ENCODE measurements around the gene LRMDA. TPM values are rescaled to one million over a fixed set of nuclear protein-coding genes. Genes with fewer than 3 reads are reported as not detected.

The LRMDA gene
- polyA plus RNA-seq, 4 donors = 19.1 to 23.0 (median 20.7) TPM

- DNase-seq (ENCODE audit: low read depth in 4 of 4, low spot score in 3 of 4) = no peak
These were observed 524.6 kb downstream of the LRMDA start for GRCh38 chr10:75955973-75956502.

GRCh38 chr10:75956624-75957023, 525.2 kb downstream of the LRMDA start:
- no peak for DNase-seq (ENCODE audit: low read depth in 4 of 4, low spot score in 3 of 4)

GRCh38 chr10:75957314-75958120, 526.1 kb downstream of the LRMDA start:
- no peak for DNase-seq (ENCODE audit: low read depth in 4 of 4, low spot score in 3 of 4)

GRCh38 chr10:75959209-75959608, 527.8 kb downstream of the LRMDA start:
- no peak for DNase-seq (ENCODE audit: low read depth in 4 of 4, low spot score in 3 of 4)

- no peak for DNase-seq (ENCODE audit: low read depth in 4 of 4, low spot score in 3 of 4)
These were observed 528.5 kb downstream of the LRMDA start for GRCh38 chr10:75959912-75960311.

- no peak for DNase-seq (ENCODE audit: low read depth in 4 of 4, low spot score in 3 of 4)
These were observed 531.1 kb downstream of the LRMDA start for GRCh38 chr10:75962395-75963061.

GRCh38 chr10:75967491-75967890, 536.1 kb downstream of the LRMDA start:
- DNase-seq (ENCODE audit: low read depth in 4 of 4, low spot score in 3 of 4) = no peak

- no peak for DNase-seq (ENCODE audit: low read depth in 4 of 4, low spot score in 3 of 4)
These were observed 537.6 kb downstream of the LRMDA start for GRCh38 chr10:75969031-75969430.

- peak in 3 of 4 donors; percentile 39 to 61 (median 56) for DNase-seq (ENCODE audit: low read depth in 4 of 4, low spot score in 3 of 4)
These were observed 540.2 kb downstream of the LRMDA start for GRCh38 chr10:75971402-75972211.

- no peak for DNase-seq (ENCODE audit: low read depth in 4 of 4, low spot score in 3 of 4)
These were observed 541.3 kb downstream of the LRMDA start for GRCh38 chr10:75972491-75973276.

GRCh38 chr10:75974080-75974479, 542.7 kb downstream of the LRMDA start:
- DNase-seq (ENCODE audit: low read depth in 4 of 4, low spot score in 3 of 4) = no peak

GRCh38 chr10:75976681-75977080, 545.3 kb downstream of the LRMDA start:
- no peak for DNase-seq (ENCODE audit: low read depth in 4 of 4, low spot score in 3 of 4)

GRCh38 chr10:75977139-75977538, 545.7 kb downstream of the LRMDA start:
- no peak for DNase-seq (ENCODE audit: low read depth in 4 of 4, low spot score in 3 of 4)

- DNase-seq (ENCODE audit: low read depth in 4 of 4, low spot score in 3 of 4) = no peak
These were observed 546.8 kb downstream of the LRMDA start for GRCh38 chr10:75978213-75978612.

- no peak for DNase-seq (ENCODE audit: low read depth in 4 of 4, low spot score in 3 of 4)
These were observed 549.1 kb downstream of the LRMDA start for GRCh38 chr10:75980419-75981002.

- no peak for DNase-seq (ENCODE audit: low read depth in 4 of 4, low spot score in 3 of 4)
These were observed 551.4 kb downstream of the LRMDA start for GRCh38 chr10:75982611-75983369.

GRCh38 chr10:75984067-75984466, 552.6 kb downstream of the LRMDA start:
- no peak for DNase-seq (ENCODE audit: low read depth in 4 of 4, low spot score in 3 of 4)

- no peak for DNase-seq (ENCODE audit: low read depth in 4 of 4, low spot score in 3 of 4)
These were observed 556.2 kb downstream of the LRMDA start for GRCh38 chr10:75987616-75988015.
